Measurements from ENCODE around the gene RGS13.

RGS13 gene

GRCh38 chr1:192627901-192628300, 8.0 kb upstream of the RGS13 start:
- no peak for DNase-seq

- DNase-seq: no peak
These were observed 7.4 kb upstream of the RGS13 start for GRCh38 chr1:192628396-192629057.

- no peak for DNase-seq
These were observed 6.3 kb upstream of the RGS13 start for GRCh38 chr1:192629612-192630011.

GRCh38 chr1:192630521-192631287, 5.2 kb upstream of the RGS13 start:
- no peak for DNase-seq

GRCh38 chr1:192631749-192632148, 4.2 kb upstream of the RGS13 start:
- DNase-seq: no peak

- DNase-seq: no peak
These were observed 3.8 kb upstream of the RGS13 start for GRCh38 chr1:192632188-192632587.

GRCh38 chr1:192632641-192633532, 3.1 kb upstream of the RGS13 start:
- DNase-seq: no peak

- DNase-seq: no peak
These were observed 2.3 kb upstream of the RGS13 start for GRCh38 chr1:192633533-192634253.

GRCh38 chr1:192635041-192635440, 906 bp upstream of the RGS13 start:
- DNase-seq: no peak

GRCh38 chr1:192639607-192640368, 3.8 kb downstream of the RGS13 start:
- DNase-seq: no peak

GRCh38 chr1:192652159-192652558, 16.2 kb downstream of the RGS13 start:
- no peak for DNase-seq

GRCh38 chr1:192654120-192654519, 18.2 kb downstream of the RGS13 start:
- DNase-seq: no peak

- peak in 1 of 2 donors; percentile 4 for DNase-seq
These were observed 18.8 kb downstream of the RGS13 start for GRCh38 chr1:192654591-192655251.

- no peak for DNase-seq
These were observed 21.8 kb downstream of the RGS13 start for GRCh38 chr1:192657760-192658159.

- DNase-seq: no peak
These were observed 22.3 kb downstream of the RGS13 start for GRCh38 chr1:192658255-192658654.

GRCh38 chr1:192660613-192661012, 24.7 kb downstream of the RGS13 start:
- no peak for DNase-seq

- no peak for DNase-seq
These were observed 32.5 kb downstream of the RGS13 start for GRCh38 chr1:192668409-192668983.

- no peak for DNase-seq
These were observed 33.2 kb downstream of the RGS13 start for GRCh38 chr1:192669174-192669573.

- no peak for DNase-seq
These were observed 39.8 kb downstream of the RGS13 start for GRCh38 chr1:192675716-192676115.

- no peak for DNase-seq
These were observed 42.2 kb downstream of the RGS13 start for GRCh38 chr1:192678099-192678498.

- no peak for DNase-seq
These were observed 46.4 kb downstream of the RGS13 start for GRCh38 chr1:192682335-192682734.
